ENCODE results near the gene PELI3. TPM values are rescaled to one million over a fixed set of nuclear protein-coding genes. Genes with fewer than 3 reads are reported as not detected.
A peak's percentile ranks its signal among the peaks of the same experiment; 100 is the strongest.

Gene PELI3
- total and polyA plus RNA-seq, 10 of the 15 experiments (the other 5 are each of a cell fraction or from before 2014, with no cell fraction given), result 0.14 to 1.5 (median 0.66) TPM

DNA sequence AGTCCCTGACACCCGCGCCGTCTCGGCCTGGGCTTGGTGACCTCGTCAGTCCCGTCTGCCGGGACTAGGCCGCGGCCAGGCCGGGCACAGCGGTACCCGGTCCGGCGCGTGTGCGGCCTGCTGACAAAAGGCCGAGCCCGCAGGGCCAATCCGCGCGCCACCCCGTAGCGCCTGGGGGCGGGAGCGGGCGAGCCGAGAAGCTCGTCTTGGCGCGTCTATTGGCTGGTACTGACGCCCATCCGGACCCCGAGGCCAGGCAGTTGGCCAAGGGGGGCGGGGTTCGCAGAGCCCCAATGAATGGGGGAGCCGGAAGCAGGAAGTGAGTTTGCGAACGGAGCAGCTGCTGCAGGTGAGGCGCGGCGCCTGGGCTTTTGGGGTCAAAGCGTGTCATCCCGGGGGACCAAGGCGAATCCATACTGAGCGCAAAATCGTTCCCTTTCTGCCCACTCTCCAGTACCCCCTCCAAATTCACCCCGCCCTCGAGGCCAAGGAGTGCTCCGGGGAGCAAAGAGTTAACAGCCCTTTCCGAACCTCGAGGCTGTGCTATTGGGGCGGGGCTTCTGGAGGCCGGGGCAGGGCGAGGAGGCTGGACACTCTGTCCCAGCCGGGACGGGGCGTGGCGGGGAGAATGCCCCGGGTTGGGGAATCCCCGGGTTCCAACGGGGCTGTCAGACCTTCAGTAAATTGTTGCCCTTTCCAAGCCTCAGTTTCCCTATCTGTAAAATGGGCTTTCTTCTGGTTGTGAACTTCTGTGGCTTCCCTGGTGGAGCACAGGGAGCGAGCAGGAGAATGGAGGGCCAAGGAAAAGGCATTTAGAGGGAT lies 13.6 kb downstream of the PELI3 start, which contains the start of gene DPP3:
DPP3 (plus strand) TSS at position 318 of the 822 bp plus-strand sequence. CDS start 1,767 bp downstream, outside the sequence.
- Histone ChIP-seq H3K79me2 (ENCODE audit: control insufficient read depth, insufficient read depth, low read length) (peaks cover 23% of the 10 kb centered on the region), H3K36me3 (ENCODE audit: control insufficient read depth in 2 of 2, insufficient read depth in 2 of 2, low read length in 1 of 2) (peaks cover 0 to 2% of the 10 kb centered on the region in 2 experiments; a peak in 1 of 4 replicates), H2AFZ (ENCODE audit: control insufficient read depth, low read depth, low read length) (peak within 1 kb of the TSS; percentile 94), H3K4me3 (peak within 1 kb of the TSS; percentile 95), H3K4me1 (ENCODE audit: control insufficient read depth, insufficient read depth, low read length) (peaks cover 6% of the 10 kb centered on the region), H4K20me1 (ENCODE audit: control insufficient read depth, insufficient read depth) (no peaks in the 10 kb centered on the region), H3K9me3 (replicated peaks; ENCODE audit: control insufficient read depth, insufficient read depth, low read length) (no peaks in the 10 kb centered on the region), H3K9ac (ENCODE audit: control insufficient read depth, insufficient read depth, low read length) (peak within 1 kb of the TSS; percentile 95), H3K4me2 (ENCODE audit: control insufficient read depth, insufficient read depth) (peak within 1 kb of the TSS; percentile 97), H3K27me3 (replicated peaks in 1 of 2; ENCODE audit: control insufficient read depth in 2 of 2, insufficient read depth in 2 of 2, low read length in 1 of 2) (no peaks in the 10 kb centered on the region), H3K27ac (ENCODE audit: control insufficient read depth, insufficient read depth) (peak within 1 kb of the TSS; percentile 89)
- FAIRE-seq (peak; percentile 78), DNase-seq (ENCODE audit: low read depth, low spot score) (peak; percentile 84), ATAC-seq (peak; percentile 98)
- in situ Hi-C loops (cut with MboI), result no loop called here
- ChIA-PET POLR2A (interaction anchor here (0.5 to 1.7 kb wide), 11 partner anchors 14 to 226 kb away, joined by 3 to 8 read pairs (median 5); partner anchors contain the start of genes MRPL11, PELI3, RBM4B and SLC29A2), SMC1A (ENCODE audit: uncharacterized antibody, unreplicated experiment) (interaction anchor here (0.8 to 2.7 kb wide), 8 partner anchors 14 to 199 kb away, joined by 3 to 10 read pairs (median 4); partner anchors contain the start of genes MRPL11 and PELI3), RAD21 (ENCODE audit: unreplicated experiment) (interaction anchor here (0.6 to 3.7 kb wide), 17 partner anchors 9 to 590 kb away, joined by 3 to 23 read pairs (median 3); partner anchors contain the start of genes MRPL11, NPAS4, PELI3 and RBM4), CTCF (interaction anchor here (0.6 to 3.6 kb wide), 19 partner anchors 13 to 231 kb away, joined by 3 to 41 read pairs (median 4); partner anchors contain the start of genes BBS1, MRPL11, NPAS4 and PELI3)
- TSS peak; percentile 73 for BruUV-seq (replicated peaks)
- under 1% methylated on average over 61 of the region's 62 CpGs for WGBS (ENCODE audit: insufficient coverage, insufficient replicate concordance, low lambda C conversion rate, missing lambda C conversion rate)
- intact Hi-C loops (cut with micrococcal nuclease; ENCODE audit: unreplicated experiment), result loop anchor here (1.0 to 2.0 kb wide), 2 partner anchors 41 to 196 kb away; partner anchors contain the start of gene RBM4B
- TF ChIP-seq DPF2 (IDR thresholded peaks at IDR 0.05) (peak; percentile 96), FOXM1 (IDR thresholded peaks at IDR 0.05; ENCODE audit: low read depth, low read length) (no peak), KLF5 (IDR thresholded peaks at IDR 0.05; ENCODE audit: partially characterized antibody) (peak; percentile 80), MYB (IDR thresholded peaks at IDR 0.05; ENCODE audit: borderline replicate concordance, low read depth, low read length) (no peak), MYC (IDR thresholded peaks at IDR 0.05; ENCODE audit: insufficient read depth, insufficient read length, insufficient replicate concordance, low read length, severe bottlenecking) (peak; percentile 69), CHD4 (IDR thresholded peaks at IDR 0.05) (no peak), ATF7 (IDR thresholded peaks at IDR 0.05; ENCODE audit: low read depth) (0 out of 2 replicates have a peak, but pooled peaks have one; percentile 44), SRF (IDR thresholded peaks at IDR 0.05; ENCODE audit: low read depth in 2 of 2, low read length in 2 of 2) (0 out of 4 replicates have a peak, but pooled peaks of 1 of the 2 experiments have one; percentile 3), CHD1 (IDR thresholded peaks at IDR 0.05; ENCODE audit: low read depth, low read length) (no peak), NBN (IDR thresholded peaks at IDR 0.05) (peak; percentile 87), POLR2AphosphoS5 (IDR thresholded peaks at IDR 0.05; ENCODE audit: low read length) (peak; percentile 87), EP300 (IDR thresholded peaks at IDR 0.05; ENCODE audit: borderline replicate concordance in 1 of 2, control insufficient read depth in 1 of 2, low read depth in 2 of 2, low read length in 2 of 2) (peak in 1 of 2 experiments; percentile 40; a peak in 1 of 4 replicates), RB1 (IDR thresholded peaks at IDR 0.05; ENCODE audit: borderline replicate concordance) (peak; percentile 70; the same call in 1 of the 2 replicates), STAT1 (conservative IDR thresholded peaks at IDR 0.05) (0 out of 2 replicates have a peak, but pooled peaks have one; percentile 66)
- TF ChIP-seq, protein P1, sequence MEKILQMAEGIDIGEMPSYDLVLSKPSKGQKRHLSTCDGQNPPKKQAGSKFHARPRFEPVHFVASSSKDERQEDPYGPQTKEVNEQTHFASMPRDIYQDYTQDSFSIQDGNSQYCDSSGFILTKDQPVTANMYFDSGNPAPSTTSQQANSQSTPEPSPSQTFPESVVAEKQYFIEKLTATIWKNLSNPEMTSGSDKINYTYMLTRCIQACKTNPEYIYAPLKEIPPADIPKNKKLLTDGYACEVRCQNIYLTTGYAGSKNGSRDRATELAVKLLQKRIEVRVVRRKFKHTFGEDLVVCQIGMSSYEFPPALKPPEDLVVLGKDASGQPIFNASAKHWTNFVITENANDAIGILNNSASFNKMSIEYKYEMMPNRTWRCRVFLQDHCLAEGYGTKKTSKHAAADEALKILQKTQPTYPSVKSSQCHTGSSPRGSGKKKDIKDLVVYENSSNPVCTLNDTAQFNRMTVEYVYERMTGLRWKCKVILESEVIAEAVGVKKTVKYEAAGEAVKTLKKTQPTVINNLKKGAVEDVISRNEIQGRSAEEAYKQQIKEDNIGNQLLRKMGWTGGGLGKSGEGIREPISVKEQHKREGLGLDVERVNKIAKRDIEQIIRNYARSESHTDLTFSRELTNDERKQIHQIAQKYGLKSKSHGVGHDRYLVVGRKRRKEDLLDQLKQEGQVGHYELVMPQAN (conservative IDR thresholded peaks at IDR 0.05), result peak; percentile 87
- TF ChIP-seq, protein P2, sequence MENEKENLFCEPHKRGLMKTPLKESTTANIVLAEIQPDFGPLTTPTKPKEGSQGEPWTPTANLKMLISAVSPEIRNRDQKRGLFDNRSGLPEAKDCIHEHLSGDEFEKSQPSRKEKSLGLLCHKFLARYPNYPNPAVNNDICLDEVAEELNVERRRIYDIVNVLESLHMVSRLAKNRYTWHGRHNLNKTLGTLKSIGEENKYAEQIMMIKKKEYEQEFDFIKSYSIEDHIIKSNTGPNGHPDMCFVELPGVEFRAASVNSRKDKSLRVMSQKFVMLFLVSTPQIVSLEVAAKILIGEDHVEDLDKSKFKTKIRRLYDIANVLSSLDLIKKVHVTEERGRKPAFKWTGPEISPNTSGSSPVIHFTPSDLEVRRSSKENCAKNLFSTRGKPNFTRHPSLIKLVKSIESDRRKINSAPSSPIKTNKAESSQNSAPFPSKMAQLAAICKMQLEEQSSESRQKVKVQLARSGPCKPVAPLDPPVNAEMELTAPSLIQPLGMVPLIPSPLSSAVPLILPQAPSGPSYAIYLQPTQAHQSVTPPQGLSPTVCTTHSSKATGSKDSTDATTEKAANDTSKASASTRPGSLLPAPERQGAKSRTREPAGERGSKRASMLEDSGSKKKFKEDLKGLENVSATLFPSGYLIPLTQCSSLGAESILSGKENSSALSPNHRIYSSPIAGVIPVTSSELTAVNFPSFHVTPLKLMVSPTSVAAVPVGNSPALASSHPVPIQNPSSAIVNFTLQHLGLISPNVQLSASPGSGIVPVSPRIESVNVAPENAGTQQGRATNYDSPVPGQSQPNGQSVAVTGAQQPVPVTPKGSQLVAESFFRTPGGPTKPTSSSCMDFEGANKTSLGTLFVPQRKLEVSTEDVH (IDR thresholded peaks at IDR 0.05; ENCODE audit: low read depth, partially characterized antibody), result peak; percentile 69
- TF ChIP-seq, protein P3, sequence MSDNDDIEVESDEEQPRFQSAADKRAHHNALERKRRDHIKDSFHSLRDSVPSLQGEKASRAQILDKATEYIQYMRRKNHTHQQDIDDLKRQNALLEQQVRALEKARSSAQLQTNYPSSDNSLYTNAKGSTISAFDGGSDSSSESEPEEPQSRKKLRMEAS (IDR thresholded peaks at IDR 0.05; ENCODE audit: low read depth, low read length), result peak; percentile 13; the same call in 1 of the 2 replicates

Data from GM12878 (cell line).